Activated T-cell treated with anti-CD3 and anti-CD28 coated beads, Interleukin-2, amount 50 U/mL, for 72 hours (primary cell): Measurements from ENCODE around the gene SOD1. TPM values are rescaled to one million over a fixed set of nuclear protein-coding genes. Genes with fewer than 3 reads are reported as not detected.
"Not testable (repeated sequence)": the region's sequence is repeated elsewhere in the genome, so short reads cannot be mapped to it uniquely, and the experiment has no call there.

ENCODE experiments used
- ATAC-seq, 2 donors: fragments of 150-1000 bp; cut with Tn5 transposase; replicated peaks in 1 of 2; 2 replicates each; pipeline ENCODE4 v1.10.0; 2021; ENCODE audit warnings: moderate library complexity in 2 of 2, mild to moderate bottlenecking in 1 of 2
- DNase-seq, 2 donors: peaks; one replicate each; pipeline ENCODE4 v3.0.0; 2021 to 2022; ENCODE audit warnings: mixed read lengths in 1 of 2
- H3K27ac Mint-ChIP-seq: one replicate; pipeline ENCODE4 v1.8.0; 2022; ENCODE audit warnings: mild to moderate bottlenecking, moderate library complexity, mixed read lengths
- H3K27me3 Mint-ChIP-seq: one replicate; pipeline ENCODE4 v1.8.0; 2022; ENCODE audit warnings: low read depth, mixed read lengths
- H3K36me3 Mint-ChIP-seq, 2 donors: one replicate each; pipeline ENCODE4 v1.8.0; 2022; ENCODE audit warnings: mixed read lengths in 2 of 2, mild to moderate bottlenecking in 1 of 2; ENCODE audit not compliant: insufficient read depth in 2 of 2
- H3K4me1 Mint-ChIP-seq: one replicate; pipeline ENCODE4 v1.8.0; 2022; ENCODE audit warnings: low read depth, mixed read lengths
- H3K4me3 Mint-ChIP-seq, 2 donors: one replicate each; pipeline ENCODE4 v1.8.0; 2022; ENCODE audit warnings: mild to moderate bottlenecking in 2 of 2, mixed read lengths in 2 of 2, moderate library complexity in 2 of 2
- H3K9me3 Mint-ChIP-seq, 2 donors: one replicate each; pipeline ENCODE4 v1.8.0; 2022; ENCODE audit warnings: mixed read lengths in 2 of 2
- total RNA-seq, 2 donors: library from RNA; stranded (reverse); gene quantifications; one replicate each; pipeline ENCODE4 v1.2.3, GENCODE V29; 2022

SOD1 gene
- total RNA-seq, 2 donors from 2014 or later: 106 to 114 TPM

- ATAC-seq: no peak
- Mint-ChIP-seq H3K9me3 (peaks cover 3 to 5% of the 10 kb centered on the region in 2 donors), H3K27me3 (peaks cover 2% of the 10 kb centered on the region), H3K4me1 (no peaks in the 10 kb centered on the region), H3K27ac (no peak overlapping the region), H3K36me3 (peaks cover 4% of the 10 kb centered on the region in 2 donors), H3K4me3 (no peak overlapping the region)
- no peak for DNase-seq
Measured at GRCh38 chr21:31634993-31635392, 24.5 kb upstream of the SOD1 start.

GRCh38 chr21:31636874-31637273 is 22.6 kb upstream of the SOD1 start:
- H3K36me3 Mint-ChIP-seq: peaks cover 4% of the 10 kb centered on the region in 2 donors
- no peak overlapping the region for H3K4me3 Mint-ChIP-seq
- ATAC-seq (no peak), DNase-seq (no peak)
- no peaks in the 10 kb centered on the region for H3K4me1 Mint-ChIP-seq
- H3K27ac Mint-ChIP-seq: no peak overlapping the region
- no peaks in the 10 kb centered on the region for H3K27me3 Mint-ChIP-seq
- H3K9me3 Mint-ChIP-seq: peaks cover 3 to 5% of the 10 kb centered on the region in 2 donors

GRCh38 chr21:31641416-31641922 is 18.0 kb upstream of the SOD1 start:
- Mint-ChIP-seq H3K36me3 (peaks cover 4% of the 10 kb centered on the region in 2 donors), H3K4me3 (no peak overlapping the region), H3K4me1 (no peaks in the 10 kb centered on the region), H3K27me3 (peaks cover 5% of the 10 kb centered on the region), H3K27ac (no peak overlapping the region), H3K9me3 (peaks cover 2 to 4% of the 10 kb centered on the region in 2 donors)
- DNase-seq (no peak), ATAC-seq (no peak)

- H3K4me3 Mint-ChIP-seq: no peak overlapping the region
- peaks cover 5% of the 10 kb centered on the region for H3K27me3 Mint-ChIP-seq
- ATAC-seq (no peak), DNase-seq (no peak)
- peaks cover 0 to 1% of the 10 kb centered on the region in 2 donors for H3K36me3 Mint-ChIP-seq
- H3K4me1 Mint-ChIP-seq: no peaks in the 10 kb centered on the region
- H3K27ac Mint-ChIP-seq: no peak overlapping the region
- no peaks in the 10 kb centered on the region for H3K9me3 Mint-ChIP-seq
Measured at GRCh38 chr21:31644643-31645042, 14.8 kb upstream of the SOD1 start.

- no peak for DNase-seq
- Mint-ChIP-seq H3K4me3 (no peak overlapping the region), H3K9me3 (no peaks in the 10 kb centered on the region), H3K4me1 (no peaks in the 10 kb centered on the region), H3K27me3 (peaks cover 5% of the 10 kb centered on the region), H3K36me3 (no peaks in the 10 kb centered on the region), H3K27ac (no peak overlapping the region)
- no peak for ATAC-seq
Measured at GRCh38 chr21:31647650-31648049, 11.8 kb upstream of the SOD1 start.

- H3K27me3 Mint-ChIP-seq: no peaks in the 10 kb centered on the region
Measured at GRCh38 chr21:31650930-31651329, 8.6 kb upstream of the SOD1 start.

GRCh38 chr21:31651491-31651890 is 8.0 kb upstream of the SOD1 start:
- not testable (repeated sequence) for ATAC-seq, DNase-seq, H3K9me3 Mint-ChIP-seq

More at GRCh38 chr21:31650930-31651329, 8.6 kb upstream of the SOD1 start:
- H3K27ac Mint-ChIP-seq: no peak overlapping the region
- H3K9me3 Mint-ChIP-seq: no peaks in the 10 kb centered on the region
- ATAC-seq: no peak
- DNase-seq: no peak
- no peak overlapping the region for H3K4me3 Mint-ChIP-seq
- peaks cover 15% of the 10 kb centered on the region for H3K4me1 Mint-ChIP-seq
- H3K36me3 Mint-ChIP-seq: no peaks in the 10 kb centered on the region

GRCh38 chr21:31654340-31654739 is 5.2 kb upstream of the SOD1 start:
- Mint-ChIP-seq H3K27ac (no peak overlapping the region), H3K36me3 (no peaks in the 10 kb centered on the region), H3K27me3 (no peaks in the 10 kb centered on the region), H3K9me3 (no peaks in the 10 kb centered on the region), H3K4me3 (peak overlapping the region; percentile 77 to 83), H3K4me1 (peaks cover 35% of the 10 kb centered on the region)
- DNase-seq (no peak), ATAC-seq (no peak)

More at GRCh38 chr21:31651491-31651890, 8.0 kb upstream of the SOD1 start:
- not testable (repeated sequence) for H3K27me3 Mint-ChIP-seq, H3K4me3 Mint-ChIP-seq, H3K27ac Mint-ChIP-seq, H3K36me3 Mint-ChIP-seq
- H3K4me1 Mint-ChIP-seq: peaks cover 21% of the 10 kb centered on the region

GRCh38 chr21:31654821-31655580 is 4.5 kb upstream of the SOD1 start:
- not testable (repeated sequence) for H3K27me3 Mint-ChIP-seq, H3K9me3 Mint-ChIP-seq, ATAC-seq, H3K36me3 Mint-ChIP-seq
- DNase-seq: peak in 1 of 2 donors; percentile 27
- Mint-ChIP-seq H3K27ac (peak overlapping the region; percentile 1), H3K4me3 (peak overlapping the region; percentile 77 to 83), H3K4me1 (peaks cover 35% of the 10 kb centered on the region)

GRCh38 chr21:31656199-31657095 is 3.0 kb upstream of the SOD1 start:
- Mint-ChIP-seq H3K27me3 (no peaks in the 10 kb centered on the region), H3K27ac (peak overlapping the region; percentile 92), H3K4me1 (peaks cover 45% of the 10 kb centered on the region), H3K9me3 (no peaks in the 10 kb centered on the region), H3K4me3 (peak overlapping the region; percentile 25 to 56), H3K36me3 (peaks cover 2 to 4% of the 10 kb centered on the region in 2 donors)
- peak; percentile 71 to 84 for DNase-seq
- peak; percentile 39 to 56 for ATAC-seq

GRCh38 chr21:31658053-31658452 is 1.4 kb upstream of the SOD1 start:
- DNase-seq (no peak), ATAC-seq (no peak)
- no peaks in the 10 kb centered on the region for H3K9me3 Mint-ChIP-seq
- peak overlapping the region in 1 of 2 donors; percentile 27 for H3K4me3 Mint-ChIP-seq
- H3K27ac Mint-ChIP-seq: no peak overlapping the region
- peaks cover 3 to 9% of the 10 kb centered on the region in 2 donors for H3K36me3 Mint-ChIP-seq
- peaks cover 61% of the 10 kb centered on the region for H3K4me1 Mint-ChIP-seq
- H3K27me3 Mint-ChIP-seq: no peaks in the 10 kb centered on the region

- H3K4me1 Mint-ChIP-seq: peaks cover 71% of the 10 kb centered on the region
- H3K4me3 Mint-ChIP-seq: peak overlapping the region; percentile 98
Measured at GRCh38 chr21:31659286-31659535, 282 bp upstream of the SOD1 start.

GRCh38 chr21:31660259-31660565 is 719 bp downstream of the SOD1 start:
- ATAC-seq: no peak
- no peak for DNase-seq
- H3K4me3 Mint-ChIP-seq: peak overlapping the region; percentile 93 to 98
- no peaks in the 10 kb centered on the region for H3K9me3 Mint-ChIP-seq
- H3K27me3 Mint-ChIP-seq: no peaks in the 10 kb centered on the region
- peak overlapping the region; percentile 93 for H3K27ac Mint-ChIP-seq
- H3K36me3 Mint-ChIP-seq: peaks cover 5 to 10% of the 10 kb centered on the region in 2 donors
- peaks cover 73% of the 10 kb centered on the region for H3K4me1 Mint-ChIP-seq

More at GRCh38 chr21:31659286-31659535, 282 bp upstream of the SOD1 start:
- Mint-ChIP-seq H3K36me3 (peaks cover 3 to 9% of the 10 kb centered on the region in 2 donors), H3K27me3 (no peaks in the 10 kb centered on the region), H3K27ac (peak overlapping the region; percentile 95), H3K9me3 (no peaks in the 10 kb centered on the region)
- ATAC-seq (no peak), DNase-seq (no peak)
